ENCODE results near the gene DNPH1. TPM values are rescaled to one million over a fixed set of nuclear protein-coding genes. Genes with fewer than 3 reads are reported as not detected.
A peak's percentile ranks its signal among the peaks of the same experiment; 100 is the strongest.

Gene DNPH1
- total RNA-seq, 3 donors from 2014 or later: 42.7 to 69.0 (median 45.7) TPM

- intact Hi-C loops (cut with DNase I, micrococcal nuclease): loop anchor here (2.0 to 10.0 kb wide), 2 partner anchors 23 to 67 kb away; no protein-coding TSS in a partner anchor
- H3K4me1 ChIP-seq (ENCODE audit: low read depth): peaks cover 40% of the 10 kb centered on the region
- no peak for TF ChIP-seq CTCF (IDR thresholded peaks at IDR 0.05)
- H3K9me3 ChIP-seq: no peaks in the 10 kb centered on the region
- peak; percentile 47 for ATAC-seq
- H3K4me3 ChIP-seq: no peak overlapping the region
- DNase-seq: peak in 2 of 3 donors; percentile 65 to 68
- no peaks in the 10 kb centered on the region for H3K36me3 ChIP-seq (ENCODE audit: low read depth)
Observed at GRCh38 chr6:43267619-43268354, 38.5 kb upstream of the DNPH1 start.

GRCh38 chr6:43265564-43265963 is 36.3 kb upstream of the DNPH1 start:
- Histone ChIP-seq H3K9me3 (no peaks in the 10 kb centered on the region), H3K4me1 (ENCODE audit: low read depth) (peaks cover 32% of the 10 kb centered on the region), H3K4me3 (no peak overlapping the region), H3K36me3 (ENCODE audit: low read depth) (no peaks in the 10 kb centered on the region)
- TF ChIP-seq CTCF (IDR thresholded peaks at IDR 0.05): no peak
- intact Hi-C loops (cut with DNase I, micrococcal nuclease): loop anchor here in 1 of 2 donors (10.0 kb wide), 1 partner anchor 69 kb away; no protein-coding TSS in a partner anchor
- no peak for ATAC-seq
- no peak for DNase-seq

- ATAC-seq (no peak), DNase-seq (no peak)
- intact Hi-C loops (cut with DNase I, micrococcal nuclease): loop anchor here (5.0 to 10.0 kb wide), 2 partner anchors 70 to 73 kb away; no protein-coding TSS in a partner anchor
- no peak for TF ChIP-seq CTCF (IDR thresholded peaks at IDR 0.05)
- Histone ChIP-seq H3K36me3 (ENCODE audit: low read depth) (no peaks in the 10 kb centered on the region), H3K4me3 (no peak overlapping the region), H3K9me3 (no peaks in the 10 kb centered on the region), H3K4me1 (ENCODE audit: low read depth) (peaks cover 26% of the 10 kb centered on the region)
Observed at GRCh38 chr6:43264599-43265145, 35.4 kb upstream of the DNPH1 start.

GRCh38 chr6:43263314-43264178 is 34.3 kb upstream of the DNPH1 start:
- intact Hi-C loops (cut with DNase I, micrococcal nuclease): loop anchor here (5.0 to 10.0 kb wide), 2 partner anchors 71 to 74 kb away; no protein-coding TSS in a partner anchor
- TF ChIP-seq CTCF (IDR thresholded peaks at IDR 0.05): peak; percentile 78
- ATAC-seq (peak; percentile 87), DNase-seq (peak; percentile 81 to 91 (median 87))
- Histone ChIP-seq H3K4me1 (ENCODE audit: low read depth) (peaks cover 15% of the 10 kb centered on the region), H3K4me3 (no peak overlapping the region), H3K36me3 (ENCODE audit: low read depth) (no peaks in the 10 kb centered on the region), H3K9me3 (no peaks in the 10 kb centered on the region)

GRCh38 chr6:43262780-43263313 is 33.6 kb upstream of the DNPH1 start:
- H3K4me3 ChIP-seq: no peak overlapping the region
- H3K4me1 ChIP-seq (ENCODE audit: low read depth): peaks cover 8% of the 10 kb centered on the region
- no peaks in the 10 kb centered on the region for H3K36me3 ChIP-seq (ENCODE audit: low read depth)
- no peak for ATAC-seq
- DNase-seq: peak in 2 of 3 donors; percentile 33 to 58
- intact Hi-C loops (cut with DNase I, micrococcal nuclease): loop anchor here (5.0 to 10.0 kb wide), 2 partner anchors 72 to 74 kb away; no protein-coding TSS in a partner anchor
- H3K9me3 ChIP-seq: no peaks in the 10 kb centered on the region
- no peak for TF ChIP-seq CTCF (IDR thresholded peaks at IDR 0.05)
